ENCODE results near the gene IL17B. TPM values are rescaled to one million over a fixed set of nuclear protein-coding genes. Genes with fewer than 3 reads are reported as not detected.

Gene IL17B
- total and polyA plus RNA-seq, 2 experiments from 2014 or later, result 0.43 TPM; not detected in 1

DNA sequence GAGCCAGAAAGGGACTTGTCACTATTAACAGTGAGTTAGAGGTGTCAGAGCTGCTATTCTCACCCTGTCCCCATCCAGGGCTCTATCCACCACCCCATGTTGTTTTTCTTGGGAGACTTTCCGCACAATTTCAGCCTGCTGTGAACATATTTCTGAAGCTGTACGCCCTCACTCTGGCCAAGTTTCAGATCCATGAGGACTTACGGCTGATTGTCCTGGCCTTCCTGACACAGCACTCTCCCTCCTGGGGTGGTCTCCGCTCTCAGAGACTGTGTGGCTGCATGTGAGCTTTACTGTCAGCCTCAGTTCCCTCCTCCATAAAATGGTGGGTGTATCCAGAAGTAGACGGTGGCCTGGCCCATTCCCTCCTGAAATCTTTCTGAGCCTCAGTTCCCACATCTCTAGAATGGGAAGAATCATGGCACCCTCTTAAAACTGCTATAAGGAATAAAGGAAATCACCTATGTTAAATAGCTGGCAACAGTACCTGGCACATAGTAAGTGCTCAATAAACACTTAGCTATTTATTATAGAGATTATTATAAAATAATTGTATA lies 804 bp upstream of the IL17B start:
- no peak for TF ChIP-seq EZH2phosphoT487 (IDR thresholded peaks at IDR 0.05; ENCODE audit: insufficient read depth, low read depth)
- no peak for TF ChIP-seq EZH2 (IDR thresholded peaks at IDR 0.05; ENCODE audit: insufficient read depth, poor library complexity, severe bottlenecking)

DNA sequence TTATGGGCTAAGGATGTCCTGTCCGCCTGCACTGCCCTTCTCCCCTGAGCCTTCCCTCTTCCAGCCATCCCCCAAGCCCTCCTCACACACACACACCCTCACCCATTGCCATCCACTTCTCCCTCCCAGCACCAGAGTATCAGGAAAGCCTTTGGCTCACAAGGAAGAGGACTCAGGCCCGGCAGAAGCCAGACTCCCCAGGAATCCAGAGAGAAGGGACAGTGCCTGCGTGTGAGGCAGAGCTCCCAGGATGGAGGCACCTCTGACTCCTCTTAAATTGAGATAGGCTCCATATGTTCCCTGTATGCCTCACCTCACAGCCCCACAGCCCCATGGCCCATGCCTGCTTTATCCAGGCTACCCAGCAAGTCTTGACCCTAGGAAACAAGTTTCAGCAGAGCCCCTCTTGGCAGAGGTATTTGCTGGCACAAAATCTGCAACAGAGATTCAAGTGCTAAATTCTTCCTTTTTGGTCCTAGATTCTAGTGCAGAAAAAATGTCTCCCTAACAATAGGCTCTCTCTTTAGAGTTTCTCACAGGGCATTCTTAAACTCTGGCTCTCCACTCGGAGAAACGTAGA lies 761 bp downstream of the IL17B start:
- Histone ChIP-seq H3K4me2 (ENCODE audit: unreplicated experiment) (no peak overlapping the region), H3K27me3 (replicated peaks; ENCODE audit: insufficient read depth) (no peaks in the 10 kb centered on the region; the same call in 1 of the 2 replicates), H3K9me2 (ENCODE audit: insufficient read depth) (no peaks in the 10 kb centered on the region), H3K9ac (no peak overlapping the region), H2AFZ (no peak overlapping the region), H3K9me3 (ENCODE audit: low read depth) (no peaks in the 10 kb centered on the region), H3F3A (ENCODE audit: insufficient read depth) (no peaks in the 10 kb centered on the region), H4K20me1 (ENCODE audit: insufficient read depth) (no peaks in the 10 kb centered on the region), H3K27ac (no peak overlapping the region), H3K4me1 (ENCODE audit: insufficient read depth) (no peaks in the 10 kb centered on the region), H3K4me3 (no peak overlapping the region), H3K79me2 (ENCODE audit: insufficient read depth) (no peaks in the 10 kb centered on the region), H3K36me3 (ENCODE audit: low read depth) (no peaks in the 10 kb centered on the region)
- in situ Hi-C loops (cut with MboI), result loop anchor here (10.0 kb wide), 1 partner anchor 186 kb away; no protein-coding TSS in a partner anchor
- TF ChIP-seq EZH2 (IDR thresholded peaks at IDR 0.05; ENCODE audit: insufficient read depth, poor library complexity, severe bottlenecking) (no peak), EZH2phosphoT487 (IDR thresholded peaks at IDR 0.05; ENCODE audit: insufficient read depth, low read depth) (no peak)
- no peak for DNase-seq
- WGBS, 2 experiments (ENCODE audit: low coverage in 1 of 2, low lambda C conversion rate in 2 of 2, missing lambda C conversion rate in 2 of 2), result 63 to 66% methylated on average over 5 of the region's 5 CpGs

More for the DNA sequence above, 804 bp upstream of the IL17B start:
- no peak overlapping the region for H2AFZ ChIP-seq
- in situ Hi-C loops (cut with MboI), result loop anchor here (5.0 to 10.0 kb wide), 2 partner anchors 52 to 185 kb away; no protein-coding TSS in a partner anchor
- H3K9ac ChIP-seq, result no peak overlapping the region
- H3K27ac ChIP-seq, result no peak overlapping the region
- no peak overlapping the region for H3K4me3 ChIP-seq
- H3K79me2 ChIP-seq (ENCODE audit: insufficient read depth), result no peaks in the 10 kb centered on the region
- H3K9me3 ChIP-seq (ENCODE audit: low read depth), result no peaks in the 10 kb centered on the region
- no peak overlapping the region for H3K4me2 ChIP-seq (ENCODE audit: unreplicated experiment)
- no peaks in the 10 kb centered on the region; the same call in 1 of the 2 replicates for H3K27me3 ChIP-seq (replicated peaks; ENCODE audit: insufficient read depth)
- DNase-seq, result no peak
- no peaks in the 10 kb centered on the region for H3K36me3 ChIP-seq (ENCODE audit: low read depth)
- no peaks in the 10 kb centered on the region for H3F3A ChIP-seq (ENCODE audit: insufficient read depth)
- H3K9me2 ChIP-seq (ENCODE audit: insufficient read depth), result no peaks in the 10 kb centered on the region
- WGBS, 2 experiments (ENCODE audit: low coverage in 1 of 2, low lambda C conversion rate in 2 of 2, missing lambda C conversion rate in 2 of 2), result 89 to 93% methylated on average over 5 of the region's 5 CpGs
- H4K20me1 ChIP-seq (ENCODE audit: insufficient read depth), result no peaks in the 10 kb centered on the region
- H3K4me1 ChIP-seq (ENCODE audit: insufficient read depth), result no peaks in the 10 kb centered on the region

DNA sequence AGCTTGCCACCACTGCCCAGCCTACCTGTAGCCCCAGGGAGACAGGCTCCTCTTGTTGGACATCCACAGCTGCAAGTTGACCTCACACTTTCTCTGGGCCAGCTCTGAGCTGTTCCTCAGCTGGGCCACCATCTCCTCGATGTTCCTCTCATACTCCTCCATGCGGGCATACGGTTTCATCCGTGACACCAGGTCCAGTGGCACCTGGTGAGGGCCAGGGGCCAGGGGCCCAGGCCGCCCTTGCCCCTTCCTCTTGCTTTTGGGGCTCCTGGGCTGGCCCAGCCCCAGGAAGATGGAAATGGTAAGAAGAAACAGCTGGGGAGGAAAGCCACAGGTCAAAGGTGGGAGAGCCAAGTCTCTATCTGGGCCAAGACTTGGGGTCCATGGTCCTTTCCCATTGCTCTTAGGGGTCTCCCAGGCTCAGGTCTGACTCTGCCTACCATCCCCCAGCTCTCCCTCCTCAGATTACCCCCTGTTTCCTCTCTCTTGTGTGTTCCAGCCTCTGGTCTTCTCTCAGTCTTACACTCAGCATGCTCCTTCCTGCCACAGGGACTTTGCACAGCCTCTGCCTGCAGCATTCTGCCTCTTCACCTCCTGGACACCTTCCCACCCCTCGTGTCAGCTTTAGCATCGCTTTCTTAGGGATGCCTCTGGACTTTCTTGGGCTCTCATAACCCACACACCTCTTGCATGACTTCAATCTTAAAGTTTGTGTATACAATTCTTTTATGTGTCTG lies 2.2 kb downstream of the IL17B start:
- Histone ChIP-seq H3K27me3 (replicated peaks; ENCODE audit: insufficient read depth) (no peaks in the 10 kb centered on the region; the same call in 1 of the 2 replicates), H3K79me2 (ENCODE audit: insufficient read depth) (no peaks in the 10 kb centered on the region), H3K27ac (no peak overlapping the region), H3K9me2 (ENCODE audit: insufficient read depth) (no peaks in the 10 kb centered on the region), H4K20me1 (ENCODE audit: insufficient read depth) (no peaks in the 10 kb centered on the region), H3K4me3 (no peak overlapping the region), H2AFZ (no peak overlapping the region), H3K9ac (no peak overlapping the region), H3K9me3 (ENCODE audit: low read depth) (no peaks in the 10 kb centered on the region), H3K36me3 (ENCODE audit: low read depth) (no peaks in the 10 kb centered on the region), H3K4me1 (ENCODE audit: insufficient read depth) (no peaks in the 10 kb centered on the region), H3K4me2 (ENCODE audit: unreplicated experiment) (no peak overlapping the region), H3F3A (ENCODE audit: insufficient read depth) (no peaks in the 10 kb centered on the region)
- in situ Hi-C loops (cut with MboI), result loop anchor here (10.0 kb wide), 1 partner anchor 188 kb away; no protein-coding TSS in a partner anchor
- DNase-seq, result no peak
- TF ChIP-seq EZH2 (IDR thresholded peaks at IDR 0.05; ENCODE audit: insufficient read depth, poor library complexity, severe bottlenecking) (no peak), EZH2phosphoT487 (IDR thresholded peaks at IDR 0.05; ENCODE audit: insufficient read depth, low read depth) (no peak)
- WGBS, 2 experiments (ENCODE audit: low coverage in 1 of 2, low lambda C conversion rate in 2 of 2, missing lambda C conversion rate in 2 of 2), result 82 to 91% methylated on average over 7 of the region's 7 CpGs

DNA sequence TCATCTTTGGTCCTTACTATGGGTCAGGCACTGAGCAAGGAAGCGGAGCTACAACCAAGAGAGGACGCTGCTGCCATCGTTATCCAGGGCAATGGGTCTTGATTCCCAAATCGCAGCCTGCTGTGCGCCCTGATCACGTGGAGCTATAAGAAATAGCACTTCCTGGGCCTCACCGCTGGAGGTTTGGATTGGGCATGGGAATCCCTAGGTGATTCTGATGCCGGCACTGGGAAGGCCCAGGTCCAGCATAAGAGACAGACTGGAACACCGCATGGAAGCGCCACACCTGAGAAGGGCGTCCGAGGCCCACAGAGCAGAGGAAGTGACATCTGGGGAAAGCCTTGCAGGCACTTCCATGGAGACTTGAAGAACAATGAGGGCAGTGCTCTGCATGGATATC lies 3.0 kb downstream of the IL17B start:
- TF ChIP-seq EZH2phosphoT487 (IDR thresholded peaks at IDR 0.05; ENCODE audit: insufficient read depth, low read depth) (no peak), EZH2 (IDR thresholded peaks at IDR 0.05; ENCODE audit: insufficient read depth, poor library complexity, severe bottlenecking) (no peak)
- no peak overlapping the region for H3K4me3 ChIP-seq
- no peak overlapping the region for H2AFZ ChIP-seq
- no peaks in the 10 kb centered on the region for H3K4me1 ChIP-seq (ENCODE audit: insufficient read depth)
- H3K9ac ChIP-seq, result no peak overlapping the region
- no peaks in the 10 kb centered on the region for H3K36me3 ChIP-seq (ENCODE audit: low read depth)
- no peaks in the 10 kb centered on the region for H4K20me1 ChIP-seq (ENCODE audit: insufficient read depth)
- WGBS, 2 experiments (ENCODE audit: low coverage in 1 of 2, low lambda C conversion rate in 2 of 2, missing lambda C conversion rate in 2 of 2), result 96 to 97% methylated on average over 12 of the region's 12 CpGs
- H3K27me3 ChIP-seq (replicated peaks; ENCODE audit: insufficient read depth), result no peaks in the 10 kb centered on the region; the same call in 1 of the 2 replicates
- H3K27ac ChIP-seq, result no peak overlapping the region
- no peaks in the 10 kb centered on the region for H3K9me2 ChIP-seq (ENCODE audit: insufficient read depth)
- H3K4me2 ChIP-seq (ENCODE audit: unreplicated experiment), result no peak overlapping the region
- DNase-seq, result no peak
- no peaks in the 10 kb centered on the region for H3K79me2 ChIP-seq (ENCODE audit: insufficient read depth)
- in situ Hi-C loops (cut with MboI), result loop anchor here (10.0 kb wide), 1 partner anchor 189 kb away; no protein-coding TSS in a partner anchor
- no peaks in the 10 kb centered on the region for H3F3A ChIP-seq (ENCODE audit: insufficient read depth)
- H3K9me3 ChIP-seq (ENCODE audit: low read depth), result no peaks in the 10 kb centered on the region
